HEK293 (cell line): Measurements from ENCODE around the gene RIMS4.

Experiments used
- CTCF ChIA-PET: fragments of 350-600 bp; formaldehyde crosslinking; extraction: SDS; loops from one replicate; lab custom pipeline; 2021; ENCODE audit warnings: antibody characterized with exemption; lab: Yijun Ruan, JAX
- POLR2A ChIA-PET: fragments of 300-600 bp; formaldehyde crosslinking; extraction: SDS; loops from one replicate; lab custom pipeline; 2020; ENCODE audit warnings: antibody characterized with exemption, inconsistent platforms; lab: Yijun Ruan, JAX
- H3K27ac ChIP-seq: fragments of 200-500 bp; sonication (Bioruptor generic); 2 replicates; pipeline ENCODE4 v1.5.1; 2014; ENCODE audit warnings: low read depth, low read length, control low read depth, inconsistent platforms; ENCODE audit errors: extremely low read depth
- H3K36me3 ChIP-seq, 2 experiments: fragments of 200-500 bp in 1 of 2; sonication (Bioruptor generic) in 1 of 2; 1 replicate in 1 of 2; 2 replicates in 1 of 2; pipeline ENCODE4 v1.5.1; 2014 to 2017; ENCODE audit warnings: inconsistent platforms in 2 of 2, low read length in 2 of 2; ENCODE audit not compliant: control insufficient read depth in 2 of 2, insufficient read depth in 1 of 2
- H3K4me1 ChIP-seq: fragments of 200-500 bp; sonication (Bioruptor generic); 2 replicates; pipeline ENCODE4 v1.5.1; 2014; ENCODE audit warnings: mild to moderate bottlenecking, low read length, inconsistent platforms; ENCODE audit not compliant: control insufficient read depth, insufficient read depth
- H3K4me3 ChIP-seq: 2 replicates; pipeline ENCODE4 v1.5.1; 2011; ENCODE audit warnings: low read depth, mild to moderate bottlenecking, control low read depth, low read length, moderate library complexity
- H3K9me3 ChIP-seq: fragments of 200-500 bp; sonication (Bioruptor generic); 2 replicates; pipeline ENCODE4 v1.5.1; 2014; ENCODE audit warnings: low read depth, low read length, inconsistent platforms; ENCODE audit not compliant: control insufficient read depth, insufficient read depth
- GLIS2 ChIP-seq: fragments of 450-650 bp; formaldehyde crosslinking; IDR thresholded peaks from 2 replicates; pipeline ENCODE4 v1.5.1; 2016; ENCODE audit warnings: missing biosample characterization, missing genetic modification characterization
- PRDM4 ChIP-seq: fragments of 450-650 bp; formaldehyde crosslinking; IDR thresholded peaks from 2 replicates; pipeline ENCODE4 v1.5.1; 2017; ENCODE audit warnings: missing biosample characterization, missing genetic modification characterization
- PRDM6 ChIP-seq: fragments of 450-650 bp; formaldehyde crosslinking; IDR thresholded peaks from 2 replicates; pipeline ENCODE4 v1.5.1; 2017; ENCODE audit warnings: missing biosample characterization, missing genetic modification characterization
- SCRT1 ChIP-seq: fragments of 450-650 bp; formaldehyde crosslinking; IDR thresholded peaks from 2 replicates; pipeline ENCODE4 v1.5.1; 2016; ENCODE audit warnings: missing biosample characterization, missing genetic modification characterization, borderline replicate concordance
- SP3 ChIP-seq: fragments of 450-650 bp; formaldehyde crosslinking; IDR thresholded peaks from 2 replicates; pipeline ENCODE4 v1.5.1; 2016; ENCODE audit warnings: missing biosample characterization, missing genetic modification characterization
- ZBTB21 ChIP-seq: fragments of 450-650 bp; formaldehyde crosslinking; IDR thresholded peaks from 2 replicates; pipeline ENCODE4 v1.5.1; 2017; ENCODE audit warnings: missing biosample characterization, missing genetic modification characterization
- ZNF155 ChIP-seq: fragments of 450-650 bp; formaldehyde crosslinking; IDR thresholded peaks from 2 replicates; pipeline ENCODE4 v1.5.1; 2016; ENCODE audit warnings: missing biosample characterization, missing genetic modification characterization
- ZNF174 ChIP-seq: fragments of 450-650 bp; formaldehyde crosslinking; IDR thresholded peaks from 2 replicates; pipeline ENCODE4 v1.5.0; 2017; ENCODE audit warnings: missing biosample characterization, mild to moderate bottlenecking, missing genetic modification characterization
- ZNF211 ChIP-seq: fragments of 450-650 bp; formaldehyde crosslinking; IDR thresholded peaks from 2 replicates; pipeline ENCODE4 v1.5.1; 2016; ENCODE audit warnings: low read depth, missing biosample characterization, missing genetic modification characterization
- ZNF341 ChIP-seq: fragments of 450-650 bp; formaldehyde crosslinking; IDR thresholded peaks from 2 replicates; pipeline ENCODE4; 2016; ENCODE audit warnings: low read depth, missing biosample characterization, missing genetic modification characterization
- ZNF555 ChIP-seq: fragments of 450-650 bp; formaldehyde crosslinking; conservative IDR thresholded peaks from 2 replicates; pipeline ENCODE4 v1.5.1; 2017; ENCODE audit warnings: missing biosample characterization, mild to moderate bottlenecking, missing genetic modification characterization, inconsistent platforms
- ZNF560 ChIP-seq: fragments of 450-650 bp; formaldehyde crosslinking; IDR thresholded peaks from 2 replicates; pipeline ENCODE4 v1.5.1; 2017; ENCODE audit warnings: missing biosample characterization, missing genetic modification characterization, borderline replicate concordance
- ZNF837 ChIP-seq: fragments of 450-650 bp; formaldehyde crosslinking; IDR thresholded peaks from 2 replicates; pipeline ENCODE4 v1.5.1; 2016; ENCODE audit warnings: missing biosample characterization, missing genetic modification characterization
- TF ChIP-seq, protein P1 (sequence below): fragments of 450-650 bp; formaldehyde crosslinking; optimal IDR thresholded peaks from 2 replicates; pipeline ENCODE3; 2016; ENCODE audit warnings: missing biosample characterization, mild to moderate bottlenecking, missing genetic modification characterization
- TF ChIP-seq, protein P2 (sequence below): fragments of 450-650 bp; formaldehyde crosslinking; IDR thresholded peaks from 2 replicates; pipeline ENCODE4 v1.5.1; 2016; ENCODE audit warnings: missing biosample characterization, missing genetic modification characterization
- TF ChIP-seq, protein P3 (sequence below): fragments of 450-650 bp; formaldehyde crosslinking; IDR thresholded peaks from 2 replicates; pipeline ENCODE4 v1.5.1; 2016; ENCODE audit warnings: missing biosample characterization, missing genetic modification characterization

The RIMS4 gene

GRCh38 chr20:44758247-44759101 is 51.9 kb downstream of the RIMS4 start:
- no peak overlapping the region for H3K4me3 ChIP-seq
- POLR2A ChIA-PET, result no interaction called here
- H3K9me3 ChIP-seq, result no peaks in the 10 kb centered on the region
- H3K36me3 ChIP-seq, result peaks cover 0 to 9% of the 10 kb centered on the region in 2 experiments; a peak in 1 of 3 replicates
- no peaks in the 10 kb centered on the region for H3K4me1 ChIP-seq
- CTCF ChIA-PET, result interaction anchor here (0.6 to 2.1 kb wide), 2 partner anchors 11 to 24 kb away, joined by 3 to 11 read pairs; no protein-coding TSS in a partner anchor
- no peak overlapping the region for H3K27ac ChIP-seq
- no peak for TF ChIP-seq PRDM6
- no peak for TF ChIP-seq ZNF155 (tag by site-specific recombination)
- TF ChIP-seq, protein P1, sequence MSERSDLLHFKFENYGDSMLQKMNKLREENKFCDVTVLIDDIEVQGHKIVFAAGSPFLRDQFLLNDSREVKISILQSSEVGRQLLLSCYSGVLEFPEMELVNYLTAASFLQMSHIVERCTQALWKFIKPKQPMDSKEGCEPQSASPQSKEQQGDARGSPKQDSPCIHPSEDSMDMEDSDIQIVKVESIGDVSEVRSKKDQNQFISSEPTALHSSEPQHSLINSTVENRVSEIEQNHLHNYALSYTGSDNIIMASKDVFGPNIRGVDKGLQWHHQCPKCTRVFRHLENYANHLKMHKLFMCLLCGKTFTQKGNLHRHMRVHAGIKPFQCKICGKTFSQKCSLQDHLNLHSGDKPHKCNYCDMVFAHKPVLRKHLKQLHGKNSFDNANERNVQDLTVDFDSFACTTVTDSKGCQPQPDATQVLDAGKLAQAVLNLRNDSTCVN (tag by site-specific recombination), result no peak
- TF ChIP-seq ZNF211 (tag by site-specific recombination), result no peak
- no peak for TF ChIP-seq ZNF560 (tag by site-specific recombination)
- TF ChIP-seq, protein P2, sequence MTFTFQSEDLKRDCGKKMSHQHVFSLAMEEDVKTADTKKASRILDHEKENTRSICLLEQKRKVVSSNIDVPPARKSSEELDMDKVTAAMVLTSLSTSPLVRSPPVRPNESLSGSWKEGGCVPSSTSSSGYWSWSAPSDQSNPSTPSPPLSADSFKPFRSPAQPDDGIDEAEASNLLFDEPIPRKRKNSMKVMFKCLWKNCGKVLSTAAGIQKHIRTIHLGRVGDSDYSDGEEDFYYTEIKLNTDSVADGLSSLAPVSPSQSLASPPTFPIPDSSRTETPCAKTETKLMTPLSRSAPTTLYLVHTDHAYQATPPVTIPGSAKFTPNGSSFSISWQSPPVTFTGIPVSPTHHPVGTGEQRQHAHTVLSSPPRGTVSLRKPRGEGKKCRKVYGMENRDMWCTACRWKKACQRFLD (tag by site-specific recombination), result no peak
- no peak for TF ChIP-seq ZNF341 (tag by site-specific recombination)
- no peak for TF ChIP-seq ZBTB21
- no peak for TF ChIP-seq ZNF837
- TF ChIP-seq SCRT1 (tag by site-specific recombination), result no peak
- TF ChIP-seq ZNF555, result no peak
- TF ChIP-seq PRDM4 (tag by site-specific recombination), result no peak
- no peak for TF ChIP-seq ZNF174
- TF ChIP-seq, all 188 proteins: peak for 0

GRCh38 chr20:44756956-44757355 is 53.4 kb downstream of the RIMS4 start:
- TF ChIP-seq, protein P3, sequence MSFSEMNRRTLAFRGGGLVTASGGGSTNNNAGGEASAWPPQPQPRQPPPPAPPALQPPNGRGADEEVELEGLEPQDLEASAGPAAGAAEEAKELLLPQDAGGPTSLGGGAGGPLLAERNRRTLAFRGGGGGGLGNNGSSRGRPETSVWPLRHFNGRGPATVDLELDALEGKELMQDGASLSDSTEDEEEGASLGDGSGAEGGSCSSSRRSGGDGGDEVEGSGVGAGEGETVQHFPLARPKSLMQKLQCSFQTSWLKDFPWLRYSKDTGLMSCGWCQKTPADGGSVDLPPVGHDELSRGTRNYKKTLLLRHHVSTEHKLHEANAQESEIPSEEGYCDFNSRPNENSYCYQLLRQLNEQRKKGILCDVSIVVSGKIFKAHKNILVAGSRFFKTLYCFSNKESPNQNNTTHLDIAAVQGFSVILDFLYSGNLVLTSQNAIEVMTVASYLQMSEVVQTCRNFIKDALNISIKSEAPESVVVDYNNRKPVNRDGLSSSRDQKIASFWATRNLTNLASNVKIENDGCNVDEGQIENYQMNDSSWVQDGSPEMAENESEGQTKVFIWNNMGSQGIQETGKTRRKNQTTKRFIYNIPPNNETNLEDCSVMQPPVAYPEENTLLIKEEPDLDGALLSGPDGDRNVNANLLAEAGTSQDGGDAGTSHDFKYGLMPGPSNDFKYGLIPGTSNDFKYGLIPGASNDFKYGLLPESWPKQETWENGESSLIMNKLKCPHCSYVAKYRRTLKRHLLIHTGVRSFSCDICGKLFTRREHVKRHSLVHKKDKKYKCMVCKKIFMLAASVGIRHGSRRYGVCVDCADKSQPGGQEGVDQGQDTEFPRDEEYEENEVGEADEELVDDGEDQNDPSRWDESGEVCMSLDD, result no peak
- 0 out of 2 replicates have a peak, but pooled peaks have one; percentile 10 for TF ChIP-seq GLIS2 (tag by site-specific recombination)
- TF ChIP-seq SP3 (tag by site-specific recombination), result no peak
- H3K4me3 ChIP-seq, result no peak overlapping the region
- H3K27ac ChIP-seq, result no peak overlapping the region
- H3K36me3 ChIP-seq, result peaks cover 0 to 9% of the 10 kb centered on the region in 2 experiments; a peak in 1 of 3 replicates
- no peaks in the 10 kb centered on the region for H3K9me3 ChIP-seq
- ChIA-PET CTCF (interaction anchor here (1.0 to 2.1 kb wide), 3 partner anchors 9 to 87 kb away, joined by 3 to 11 read pairs (median 5); no protein-coding TSS in a partner anchor), POLR2A (no interaction called here)
- no peaks in the 10 kb centered on the region for H3K4me1 ChIP-seq
